Left renal cortex interstitium (tissue), 4 donors: Measurements from ENCODE around the gene MBNL3. TPM values are rescaled to one million over a fixed set of nuclear protein-coding genes. Genes with fewer than 3 reads are reported as not detected.

Experiments used
- DNase-seq, 4 donors: peaks; one replicate each; pipeline ENCODE4 v3.0.0-alpha.2; 2013; ENCODE audit warnings: low read depth in 4 of 4, low spot score in 2 of 4, missing footprints in 1 of 4
- polyA plus RNA-seq, 4 donors: library from polyadenylated mRNA; unstranded; fragments of 120-200 nt; gene quantifications; one replicate each; pipeline ENCODE4 v1.2.1, GENCODE V29; 2013; ENCODE audit not compliant: insufficient read length in 4 of 4

Gene MBNL3, protein sequence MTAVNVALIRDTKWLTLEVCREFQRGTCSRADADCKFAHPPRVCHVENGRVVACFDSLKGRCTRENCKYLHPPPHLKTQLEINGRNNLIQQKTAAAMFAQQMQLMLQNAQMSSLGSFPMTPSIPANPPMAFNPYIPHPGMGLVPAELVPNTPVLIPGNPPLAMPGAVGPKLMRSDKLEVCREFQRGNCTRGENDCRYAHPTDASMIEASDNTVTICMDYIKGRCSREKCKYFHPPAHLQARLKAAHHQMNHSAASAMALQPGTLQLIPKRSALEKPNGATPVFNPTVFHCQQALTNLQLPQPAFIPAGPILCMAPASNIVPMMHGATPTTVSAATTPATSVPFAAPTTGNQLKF
- 10 to 100 TPM; 31.1 to 34.9 (median 33.0) TPM for polyA plus RNA-seq

DNA sequence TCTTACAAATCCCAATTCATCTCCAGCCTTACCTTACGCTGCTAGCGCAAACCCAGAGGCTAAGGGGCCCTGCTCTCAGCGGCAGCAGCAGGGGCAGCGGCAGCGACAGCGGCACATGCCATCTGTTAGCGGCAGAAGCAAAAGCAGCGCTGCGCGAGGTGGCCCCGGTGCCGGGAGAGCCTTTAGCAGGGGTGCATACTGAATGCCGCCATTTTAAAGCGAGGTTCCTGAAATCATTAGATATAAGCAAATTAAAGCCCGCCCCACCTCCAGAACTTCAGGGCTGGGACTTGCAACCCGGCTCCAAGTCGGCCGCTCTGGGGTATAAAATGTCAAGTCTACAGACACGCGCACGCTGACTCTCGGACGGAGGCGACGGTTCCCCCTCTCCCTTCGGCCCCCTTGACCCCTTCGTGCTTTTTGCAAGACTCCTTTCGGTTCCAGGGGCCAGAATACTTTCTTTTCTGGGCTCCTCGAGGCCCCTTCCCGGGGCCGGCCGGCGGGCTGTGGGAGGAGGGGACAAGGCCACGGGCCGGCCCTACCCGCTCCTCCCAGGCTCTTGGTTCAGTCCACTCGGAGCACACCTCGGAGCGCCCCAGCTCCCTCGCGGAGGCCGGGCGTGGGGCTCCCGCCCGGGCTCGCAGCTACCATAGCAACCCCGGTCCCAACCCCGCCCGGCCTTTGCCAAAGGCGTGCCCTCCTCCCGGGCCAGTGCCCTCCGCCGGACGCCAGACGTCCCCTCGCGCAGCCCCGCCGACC is at the start of gene MBNL3:
TSS of gene MBNL3 (minus strand) at position 220 of the 759 bp plus-strand sequence. CDS start 49,427 bp downstream, outside the sequence.
- peak in 1 of 4 donors; percentile 36 for DNase-seq

GRCh38 chrX:132533409-132533808 is 44.6 kb upstream of the MBNL3 start:
- DNase-seq, result no peak

GRCh38 chrX:132532913-132533312 is 44.1 kb upstream of the MBNL3 start:
- no peak for DNase-seq

- no peak for DNase-seq
Measured at GRCh38 chrX:132532097-132532496, 43.3 kb upstream of the MBNL3 start.

DNA sequence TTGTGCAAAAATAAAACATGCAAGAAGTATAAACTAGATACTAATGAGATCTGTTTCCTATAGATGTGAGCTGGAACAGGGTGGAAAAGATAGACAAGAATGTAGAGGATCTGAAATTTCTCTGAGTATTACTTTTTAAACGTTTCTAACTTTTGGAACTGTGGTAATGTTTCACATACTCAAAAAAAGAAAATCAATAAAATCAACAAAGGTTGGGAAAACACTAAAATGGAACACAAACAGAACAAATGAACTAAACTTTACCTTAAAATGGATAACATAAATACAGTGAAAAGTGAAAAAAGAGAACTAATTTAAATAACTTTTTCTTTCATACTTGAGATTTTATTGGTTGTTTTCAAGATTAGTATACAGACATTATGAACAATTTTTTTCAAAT is 32.0 kb upstream of the MBNL3 start:
- no peak for DNase-seq

DNA sequence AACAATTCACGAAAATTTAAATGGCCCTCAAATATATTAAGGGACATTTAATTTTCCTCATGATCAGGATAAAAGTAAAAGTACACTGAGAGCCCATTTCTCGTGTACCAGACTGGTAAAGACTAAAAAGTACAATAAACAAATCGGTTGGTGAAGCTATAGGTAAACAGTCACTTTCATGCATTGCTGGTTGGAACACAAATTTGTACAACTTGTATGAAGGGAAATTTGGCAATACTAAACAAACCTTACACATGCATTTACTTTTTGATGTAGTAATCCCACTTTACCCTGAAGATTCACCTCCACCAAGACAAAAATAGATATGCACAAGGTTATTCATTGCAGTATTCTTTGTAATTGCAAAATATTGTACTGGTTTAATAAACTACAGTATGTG is 31.4 kb upstream of the MBNL3 start:
- no peak for DNase-seq

DNA sequence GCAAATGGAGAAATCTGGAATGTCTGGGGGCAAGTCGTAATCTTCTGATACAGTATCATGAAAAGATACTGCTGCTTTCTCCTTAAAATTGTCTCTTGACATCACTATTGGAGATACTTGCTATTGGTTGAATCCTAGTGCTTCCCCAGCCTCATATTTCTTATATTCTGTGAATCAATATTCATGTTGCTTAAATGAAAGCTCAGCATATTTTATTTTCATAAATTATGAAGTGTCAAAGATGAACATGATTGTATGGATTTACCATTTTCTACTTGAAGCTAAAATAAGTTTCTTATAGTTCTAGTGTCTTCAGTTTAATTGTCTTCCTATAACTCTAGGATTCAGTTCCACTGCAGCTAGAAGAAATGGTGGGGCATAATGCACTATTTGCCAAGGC is 29.6 kb upstream of the MBNL3 start:
- no peak for DNase-seq

DNA sequence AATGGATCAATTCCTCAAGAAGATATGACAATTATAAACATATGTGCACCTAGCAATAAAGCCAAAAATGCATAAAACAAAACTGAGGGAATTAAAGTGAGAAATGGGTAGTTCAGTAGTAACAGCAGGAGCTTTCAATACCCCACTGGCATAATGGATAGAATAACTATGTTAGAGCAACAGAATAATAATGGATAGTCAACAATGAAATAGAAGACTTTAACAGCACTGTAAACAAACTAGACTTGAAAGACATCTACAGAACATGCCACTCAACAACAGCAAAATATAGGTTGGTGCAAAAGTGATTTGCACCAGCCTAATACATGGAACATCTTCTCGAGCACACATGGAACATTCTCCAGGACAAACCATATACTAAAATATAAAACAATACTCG is 20.0 kb upstream of the MBNL3 start:
- DNase-seq, result no peak

GRCh38 chrX:132505116-132505515 is 16.3 kb upstream of the MBNL3 start:
- no peak for DNase-seq

- no peak for DNase-seq
Measured at GRCh38 chrX:132504417-132504816, 15.6 kb upstream of the MBNL3 start.

DNA sequence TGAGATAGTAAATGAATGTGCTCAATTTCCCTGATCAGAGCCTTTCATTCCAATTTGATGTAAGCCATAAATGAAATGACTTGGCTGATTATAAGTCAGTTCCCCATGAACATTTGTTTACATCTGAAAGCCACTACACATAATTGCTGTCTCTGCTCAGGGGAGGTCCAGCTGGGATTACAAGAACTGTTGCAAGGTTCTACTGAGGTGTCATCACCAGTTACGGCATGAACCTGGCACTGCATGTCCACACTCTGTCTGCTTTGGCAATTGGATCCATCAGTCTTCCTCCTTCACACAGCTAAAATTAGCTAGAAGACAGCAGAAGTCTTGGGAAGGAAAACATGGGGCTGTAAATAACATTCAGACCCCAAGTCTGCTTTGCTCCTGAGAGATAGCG is 12.8 kb upstream of the MBNL3 start:
- DNase-seq, result no peak

- no peak for DNase-seq
Measured at GRCh38 chrX:132497432-132497831, 8.6 kb upstream of the MBNL3 start.

DNA sequence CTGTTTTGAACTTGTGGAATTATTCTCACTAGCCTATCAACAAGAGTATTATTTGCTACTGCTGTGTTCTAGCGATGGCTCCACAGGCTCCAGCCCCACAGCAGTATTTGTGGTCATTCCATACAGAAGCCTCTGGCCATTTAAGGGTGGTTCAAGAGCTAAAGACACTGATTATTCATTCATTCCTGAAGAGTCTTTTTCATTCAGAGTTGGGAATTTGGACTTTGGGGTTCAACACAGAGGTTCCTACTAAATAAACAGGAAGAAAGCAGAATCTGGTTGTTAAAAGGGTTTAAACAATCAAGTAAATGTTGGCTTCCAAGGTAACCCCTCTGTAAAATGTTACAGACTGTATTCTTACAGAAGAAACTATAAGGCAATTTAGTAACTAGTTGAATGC is 4.3 kb upstream of the MBNL3 start:
- DNase-seq, result no peak

GRCh38 chrX:132491191-132491590 is 2.4 kb upstream of the MBNL3 start:
- no peak for DNase-seq

GRCh38 chrX:132489578-132490419 is 961 bp upstream of the MBNL3 start:
- DNase-seq, result no peak

GRCh38 chrX:132488180-132488705 is 595 bp downstream of the MBNL3 start:
- no peak for DNase-seq

GRCh38 chrX:132486599-132487178 is 2.1 kb downstream of the MBNL3 start:
- no peak for DNase-seq

GRCh38 chrX:132483951-132484350 is 4.9 kb downstream of the MBNL3 start:
- no peak for DNase-seq

DNA sequence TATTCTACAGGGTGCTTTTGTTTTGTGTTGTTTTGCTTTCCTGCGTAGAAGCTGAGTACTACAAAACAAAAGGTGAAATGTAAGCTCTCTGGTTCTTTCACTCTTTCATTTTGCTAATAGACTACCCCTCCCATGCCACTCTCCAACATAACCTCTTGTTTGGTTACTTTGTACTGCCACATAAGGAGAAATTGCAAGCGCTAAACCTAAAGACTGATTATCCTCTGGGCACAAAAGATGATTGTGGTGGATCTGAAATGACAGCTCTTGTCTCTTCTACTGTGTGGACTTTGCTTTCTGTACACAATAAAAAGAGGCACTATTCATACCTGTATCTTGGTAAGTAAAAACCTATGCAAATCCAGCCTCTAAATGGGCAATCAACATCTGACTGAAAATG is 5.3 kb downstream of the MBNL3 start:
- DNase-seq, result no peak

DNA sequence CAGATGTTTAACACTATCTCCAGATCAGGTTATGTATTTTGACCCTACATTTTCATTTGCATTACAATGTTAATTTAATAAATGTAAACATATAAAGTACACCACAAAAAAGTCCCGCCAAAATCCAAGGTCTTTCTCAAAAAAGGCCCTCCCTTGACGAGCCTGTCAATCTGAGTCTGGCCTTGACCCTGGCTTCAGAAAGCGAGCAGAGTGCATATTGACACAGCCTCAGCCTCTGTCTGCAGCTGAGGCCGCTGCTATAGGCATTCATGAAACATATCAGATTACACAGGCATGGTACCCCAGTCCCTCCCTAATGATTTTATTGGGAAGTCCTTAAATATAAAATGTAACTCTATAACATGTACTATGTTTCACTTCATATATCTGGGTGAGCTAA is 6.2 kb downstream of the MBNL3 start:
- no peak for DNase-seq
